Naive thymus-derived CD4-positive, alpha-beta T cell (primary cell): ENCODE measurements around the gene WWC2. TPM values are rescaled to one million over a fixed set of nuclear protein-coding genes. Genes with fewer than 3 reads are reported as not detected.

Experiments used
- ATAC-seq: fragments of 150-1000 bp; cut with Tn5 transposase; 2 replicates; pipeline ENCODE4 v1.10.0; 2021; ENCODE audit warnings: mild to moderate bottlenecking, moderate library complexity
- CTCF ChIA-PET: fragments of 350-600 bp; sonication (Branson Sonifier 250); formaldehyde crosslinking; loops from one replicate; lab custom pipeline; 2021; ENCODE audit warnings: antibody characterized with exemption; lab: Charles Lee
- POLR2A ChIA-PET: fragments of 350-600 bp; sonication (Branson Sonifier 250); formaldehyde crosslinking; loops from one replicate; lab custom pipeline; 2021; ENCODE audit warnings: antibody characterized with exemption, inconsistent platforms; lab: Charles Lee
- DNase-seq, 9 donors: peaks; one replicate each; pipeline versions ENCODE4 v3.0.0 to v3.0.0-alpha.2; 2020 to 2022; ENCODE audit warnings: mixed read lengths in 1 of 9
- H3K27ac ChIP-seq: one replicate; pipeline ENCODE4 v1.7.0; 2013; ENCODE audit warnings: mild to moderate bottlenecking, low read depth, low read length, moderate library complexity
- H3K27me3 ChIP-seq, 2 donors: one replicate each; pipeline ENCODE4 v1.7.0; 2013; ENCODE audit warnings: low read length in 2 of 2, mild to moderate bottlenecking in 2 of 2, moderate library complexity in 2 of 2; ENCODE audit not compliant: control insufficient read depth in 2 of 2, insufficient read depth in 2 of 2
- H3K36me3 ChIP-seq, 3 experiments: 1 replicate in 2 of 3; 2 replicates in 1 of 3; pipeline ENCODE4 v1.7.0; 2013; ENCODE audit warnings: low read length in 3 of 3, mild to moderate bottlenecking in 3 of 3, moderate library complexity in 1 of 3; ENCODE audit not compliant: insufficient read depth in 3 of 3, control insufficient read depth in 2 of 3
- H3K4me1 ChIP-seq, 2 donors: one replicate each; pipeline ENCODE4 v1.7.0; 2013; ENCODE audit warnings: low read length in 2 of 2, mild to moderate bottlenecking in 2 of 2, moderate library complexity in 1 of 2; ENCODE audit not compliant: control insufficient read depth in 2 of 2, insufficient read depth in 2 of 2
- H3K4me3 ChIP-seq: 2 replicates; pipeline ENCODE4 v1.7.0; 2013; ENCODE audit warnings: mild to moderate bottlenecking, low read length
- H3K9me3 ChIP-seq, 3 experiments: 1 replicate in 2 of 3; 2 replicates in 1 of 3; pipeline ENCODE4 v1.7.0; 2013; ENCODE audit warnings: low read length in 3 of 3; ENCODE audit not compliant: control insufficient read depth in 2 of 3
- H3K27ac Mint-ChIP-seq, 9 donors: one replicate each; pipeline ENCODE4 v1.8.0; 2020 to 2022; ENCODE audit warnings: mixed read lengths in 9 of 9, mild to moderate bottlenecking in 8 of 9, moderate library complexity in 5 of 9, inconsistent platforms in 2 of 9
- H3K27me3 Mint-ChIP-seq, 5 donors: one replicate each; pipeline ENCODE4 v1.8.0; 2021 to 2022; ENCODE audit warnings: mixed read lengths in 5 of 5, mild to moderate bottlenecking in 1 of 5
- H3K36me3 Mint-ChIP-seq, 5 donors: one replicate each; pipeline ENCODE4 v1.8.0; 2020 to 2022; ENCODE audit warnings: mixed read lengths in 5 of 5, mild to moderate bottlenecking in 3 of 5, inconsistent platforms in 1 of 5
- H3K4me1 Mint-ChIP-seq, 7 donors: one replicate each; pipeline ENCODE4 v1.8.0; 2020 to 2022; ENCODE audit warnings: mixed read lengths in 7 of 7, mild to moderate bottlenecking in 3 of 7, inconsistent platforms in 1 of 7
- H3K4me3 Mint-ChIP-seq, 10 donors: one replicate each; pipeline ENCODE4 v1.8.0; 2020 to 2022; ENCODE audit warnings: mild to moderate bottlenecking in 10 of 10, mixed read lengths in 10 of 10, moderate library complexity in 6 of 10, inconsistent platforms in 2 of 10
- H3K9me3 Mint-ChIP-seq, 11 donors: one replicate each; pipeline ENCODE4 v1.8.0; 2020 to 2022; ENCODE audit warnings: mixed read lengths in 11 of 11, mild to moderate bottlenecking in 4 of 11, inconsistent platforms in 1 of 11, moderate library complexity in 1 of 11
- intact Hi-C, 2 donors: fragments of 100-400 bp; cut with micrococcal nuclease; formaldehyde crosslinking; loops; one replicate each; pipeline ENCODE4 v1.15.1; 2023
- polyA plus RNA-seq, 2 donors: library from polyadenylated mRNA; unstranded; fragments of 300-500 nt; fragmentation: Illumina TruSeq; gene quantifications; one replicate each; pipeline ENCODE4 v1.2.3, GENCODE V29; 2021
- total RNA-seq, 6 experiments: library from RNA in 5 of 6; stranded (reverse) in 5 of 6; gene quantifications; 1 replicate in 5 of 6; 2 replicates in 1 of 6; pipeline ENCODE4 v1.2.3 and lab custom pipeline; 2021 to 2026

Gene WWC2
- total and polyA plus RNA-seq, 7 experiments from 2014 or later, result 0.07 to 13.8 (median 9.9) TPM

GRCh38 chr4:183314336-183314735, 215.3 kb downstream of the WWC2 start:
- Histone ChIP-seq H3K9me3 (no peaks in the 10 kb centered on the region), H3K4me1 (no peaks in the 10 kb centered on the region), H3K27ac (no peak overlapping the region), H3K36me3 (no peaks in the 10 kb centered on the region), H3K27me3 (no peaks in the 10 kb centered on the region), H3K4me3 (no peak overlapping the region)
- H3K27ac Mint-ChIP-seq, result no peak overlapping the region
- ATAC-seq (no peak), DNase-seq (no peak)
- ChIA-PET CTCF (no interaction called here), POLR2A (no interaction called here)
- intact Hi-C loops, result no loop called here
- H3K4me1 Mint-ChIP-seq, result peaks cover 0 to 1% (median 0%) of the 10 kb centered on the region in 7 donors
- H3K27me3 Mint-ChIP-seq, result peaks cover 0 to 7% (median 0%) of the 10 kb centered on the region in 5 donors
- no peaks in the 10 kb centered on the region for H3K9me3 Mint-ChIP-seq
- peaks cover 0 to 20% (median 9%) of the 10 kb centered on the region in 5 donors for H3K36me3 Mint-ChIP-seq
- H3K4me3 Mint-ChIP-seq, result no peak overlapping the region

DNA sequence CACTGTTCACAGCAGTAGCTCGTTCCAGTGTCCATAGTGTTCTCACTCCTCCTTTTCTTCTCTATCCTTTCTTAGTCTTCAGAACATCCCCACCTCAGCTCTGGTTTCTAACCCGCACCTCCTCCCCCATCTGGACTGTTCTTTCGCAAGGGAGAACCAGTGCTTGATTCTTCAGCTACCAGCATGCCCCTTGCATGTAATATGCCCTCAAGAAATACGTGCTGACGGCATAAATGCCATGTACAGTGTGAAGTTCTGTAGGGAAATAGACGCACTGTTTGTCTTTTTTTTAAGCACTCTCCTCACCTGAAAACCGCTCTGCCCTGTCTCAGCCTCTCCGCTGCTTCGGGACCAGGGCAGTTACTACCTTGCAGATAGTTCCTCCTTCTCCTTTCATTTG, 215.7 kb downstream of the WWC2 start:
- H3K4me3 Mint-ChIP-seq, result no peak overlapping the region
- CTCF ChIA-PET, result no interaction called here
- Histone ChIP-seq H3K4me3 (no peak overlapping the region), H3K4me1 (no peaks in the 10 kb centered on the region), H3K36me3 (no peaks in the 10 kb centered on the region), H3K9me3 (no peaks in the 10 kb centered on the region), H3K27ac (no peak overlapping the region), H3K27me3 (no peaks in the 10 kb centered on the region)
- DNase-seq, result no peak
- peaks cover 0 to under 1% (median 0%) of the 10 kb centered on the region in 7 donors for H3K4me1 Mint-ChIP-seq
- peaks cover 0 to 7% (median 0%) of the 10 kb centered on the region in 5 donors for H3K27me3 Mint-ChIP-seq
- no peak for ATAC-seq
- intact Hi-C loops, result no loop called here
- H3K27ac Mint-ChIP-seq, result no peak overlapping the region
- no peaks in the 10 kb centered on the region for H3K9me3 Mint-ChIP-seq
- H3K36me3 Mint-ChIP-seq, result peaks cover 0 to 20% (median 9%) of the 10 kb centered on the region in 5 donors
- POLR2A ChIA-PET, result no interaction called here

GRCh38 chr4:183318656-183319055, 219.6 kb downstream of the WWC2 start:
- ChIA-PET CTCF (no interaction called here), POLR2A (no interaction called here)
- no peak for ATAC-seq
- Histone ChIP-seq H3K4me3 (no peak overlapping the region), H3K9me3 (no peaks in the 10 kb centered on the region), H3K36me3 (no peaks in the 10 kb centered on the region), H3K27me3 (no peaks in the 10 kb centered on the region), H3K27ac (no peak overlapping the region), H3K4me1 (no peaks in the 10 kb centered on the region)
- Mint-ChIP-seq H3K27ac (no peak overlapping the region), H3K27me3 (peaks cover 0 to 2% (median 0%) of the 10 kb centered on the region in 5 donors), H3K4me1 (peaks cover 5 to 26% (median 15%) of the 10 kb centered on the region in 7 donors), H3K36me3 (peaks cover 0 to 11% (median 4%) of the 10 kb centered on the region in 5 donors), H3K4me3 (no peak overlapping the region), H3K9me3 (no peaks in the 10 kb centered on the region)
- DNase-seq, result no peak
- intact Hi-C loops, result no loop called here

GRCh38 chr4:183320211-183321059, 221.4 kb downstream of the WWC2 start, which contains the start of gene CLDN22:
TSS of gene CLDN22 (minus strand) at chr4:183320276. CDS start at chr4:183320218, 58 bp downstream.
- Mint-ChIP-seq H3K4me1 (peaks cover 5 to 26% (median 15%) of the 10 kb centered on the region in 7 donors), H3K27ac (peak within 1 kb of the TSS in 4 of 9 donors; percentile 0 to 58 (median 16)), H3K27me3 (peaks cover 0 to 2% (median 0%) of the 10 kb centered on the region in 5 donors), H3K36me3 (no peaks in the 10 kb centered on the region), H3K4me3 (peak within 1 kb of the TSS in 3 of 10 donors; percentile 23 to 49 (median 36)), H3K9me3 (no peaks in the 10 kb centered on the region)
- intact Hi-C loops, result no loop called here
- POLR2A ChIA-PET, result no interaction called here
- Histone ChIP-seq H3K4me3 (no peak within 1 kb of the TSS), H3K36me3 (no peaks in the 10 kb centered on the region), H3K27me3 (no peaks in the 10 kb centered on the region), H3K27ac (no peak within 1 kb of the TSS), H3K4me1 (no peaks in the 10 kb centered on the region), H3K9me3 (no peaks in the 10 kb centered on the region)
- DNase-seq, result no peak
- CTCF ChIA-PET, result no interaction called here
- no peak for ATAC-seq

DNA sequence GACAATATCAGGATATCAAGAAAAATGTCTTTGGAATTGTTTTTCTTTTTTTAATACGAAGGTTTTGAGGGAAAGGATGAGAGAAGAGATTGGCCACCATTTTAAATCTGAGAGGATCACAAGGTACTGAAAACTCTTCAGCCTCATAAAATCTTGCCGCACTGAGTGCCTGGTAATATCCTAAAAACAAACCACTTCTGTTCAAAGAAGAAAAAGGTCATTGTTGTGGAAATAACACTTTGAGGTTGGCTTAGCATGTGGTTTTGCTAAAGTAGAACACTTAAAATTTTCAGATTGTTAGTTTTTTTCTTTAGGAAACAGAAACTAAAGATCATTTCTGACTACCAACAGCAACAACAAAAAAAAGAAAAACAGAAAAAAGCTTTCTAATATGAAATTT, 222.0 kb downstream of the WWC2 start:
- Histone ChIP-seq H3K27ac (no peak overlapping the region), H3K9me3 (no peaks in the 10 kb centered on the region), H3K4me1 (no peaks in the 10 kb centered on the region), H3K36me3 (no peaks in the 10 kb centered on the region), H3K27me3 (no peaks in the 10 kb centered on the region), H3K4me3 (no peak overlapping the region)
- peaks cover 0 to 2% (median 0%) of the 10 kb centered on the region in 5 donors for H3K27me3 Mint-ChIP-seq
- intact Hi-C loops, result no loop called here
- H3K27ac Mint-ChIP-seq, result peak overlapping the region in 5 of 9 donors; percentile 0 to 70 (median 22)
- H3K4me1 Mint-ChIP-seq, result peaks cover 5 to 26% (median 15%) of the 10 kb centered on the region in 7 donors
- peak; percentile 44 for ATAC-seq
- no peaks in the 10 kb centered on the region for H3K36me3 Mint-ChIP-seq
- peak overlapping the region in 3 of 10 donors; percentile 23 to 49 (median 36) for H3K4me3 Mint-ChIP-seq
- POLR2A ChIA-PET, result no interaction called here
- H3K9me3 Mint-ChIP-seq, result peaks cover 0 to 5% (median 0%) of the 10 kb centered on the region in 11 donors
- CTCF ChIA-PET, result no interaction called here
- DNase-seq, result peak in 5 of 9 donors; percentile 11 to 50 (median 19)

- H3K27ac Mint-ChIP-seq, result peak overlapping the region in 4 of 9 donors; percentile 0 to 70 (median 16)
- peaks cover 5 to 26% (median 15%) of the 10 kb centered on the region in 7 donors for H3K4me1 Mint-ChIP-seq
- no peaks in the 10 kb centered on the region for H3K9me3 ChIP-seq
- CTCF ChIA-PET, result no interaction called here
- no peaks in the 10 kb centered on the region for H3K36me3 Mint-ChIP-seq
- no peaks in the 10 kb centered on the region for H3K36me3 ChIP-seq
- H3K27me3 ChIP-seq, result no peaks in the 10 kb centered on the region
- POLR2A ChIA-PET, result no interaction called here
- no peak overlapping the region for H3K27ac ChIP-seq
- no peak overlapping the region for H3K4me3 ChIP-seq
- no peak for ATAC-seq
- no peaks in the 10 kb centered on the region for H3K4me1 ChIP-seq
- intact Hi-C loops, result no loop called here
- H3K4me3 Mint-ChIP-seq, result peak overlapping the region in 2 of 10 donors; percentile 23 to 36
- no peak for DNase-seq
- peaks cover 0 to 9% (median 0%) of the 10 kb centered on the region in 11 donors for H3K9me3 Mint-ChIP-seq
- peaks cover 0 to 2% (median 0%) of the 10 kb centered on the region in 5 donors for H3K27me3 Mint-ChIP-seq
Measured at GRCh38 chr4:183321516-183321915, 222.5 kb downstream of the WWC2 start.
